ENCODE results near the gene PNPLA5.

GRCh38 chr22:43862074-43862881 is 29.5 kb downstream of the PNPLA5 start, which contains the start of gene SULT4A1:
- TF ChIP-seq TCF7L2 (IDR thresholded peaks at IDR 0.05; ENCODE audit: low read depth, low read length), result no peak
- TF ChIP-seq, protein P1, sequence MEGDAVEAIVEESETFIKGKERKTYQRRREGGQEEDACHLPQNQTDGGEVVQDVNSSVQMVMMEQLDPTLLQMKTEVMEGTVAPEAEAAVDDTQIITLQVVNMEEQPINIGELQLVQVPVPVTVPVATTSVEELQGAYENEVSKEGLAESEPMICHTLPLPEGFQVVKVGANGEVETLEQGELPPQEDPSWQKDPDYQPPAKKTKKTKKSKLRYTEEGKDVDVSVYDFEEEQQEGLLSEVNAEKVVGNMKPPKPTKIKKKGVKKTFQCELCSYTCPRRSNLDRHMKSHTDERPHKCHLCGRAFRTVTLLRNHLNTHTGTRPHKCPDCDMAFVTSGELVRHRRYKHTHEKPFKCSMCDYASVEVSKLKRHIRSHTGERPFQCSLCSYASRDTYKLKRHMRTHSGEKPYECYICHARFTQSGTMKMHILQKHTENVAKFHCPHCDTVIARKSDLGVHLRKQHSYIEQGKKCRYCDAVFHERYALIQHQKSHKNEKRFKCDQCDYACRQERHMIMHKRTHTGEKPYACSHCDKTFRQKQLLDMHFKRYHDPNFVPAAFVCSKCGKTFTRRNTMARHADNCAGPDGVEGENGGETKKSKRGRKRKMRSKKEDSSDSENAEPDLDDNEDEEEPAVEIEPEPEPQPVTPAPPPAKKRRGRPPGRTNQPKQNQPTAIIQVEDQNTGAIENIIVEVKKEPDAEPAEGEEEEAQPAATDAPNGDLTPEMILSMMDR (IDR thresholded peaks at IDR 0.05), result no peak

Data from Panc1 (cell line).